Liver (tissue), 9 donors: ENCODE measurements around the gene BAG5. TPM values are rescaled to one million over a fixed set of nuclear protein-coding genes. Genes with fewer than 3 reads are reported as not detected.

Experiments used
- DNase-seq: peaks from one replicate; pipeline ENCODE4 v3.0.0-alpha.2; 2017; ENCODE audit warnings: low spot score
- H3K27ac ChIP-seq, 2 donors: one replicate each; pipeline ENCODE4 v1.7.0; 2013; ENCODE audit warnings: inconsistent platforms in 2 of 2, low read length in 2 of 2, control low read depth in 1 of 2, low read depth in 1 of 2, mild to moderate bottlenecking in 1 of 2
- H3K27me3 ChIP-seq, 4 donors: one replicate each; pipeline versions ENCODE4 v1.6.1 to v1.7.0; 2013; ENCODE audit warnings: low read length in 3 of 4, inconsistent platforms in 1 of 4, mild to moderate bottlenecking in 1 of 4, moderate library complexity in 1 of 4; ENCODE audit not compliant: control insufficient read depth in 4 of 4, insufficient read depth in 4 of 4
- H3K36me3 ChIP-seq, 4 donors: one replicate each; pipeline versions ENCODE4 v1.6.1 to v1.7.0; 2013; ENCODE audit warnings: low read length in 3 of 4, mild to moderate bottlenecking in 3 of 4, low read depth in 1 of 4, moderate library complexity in 1 of 4; ENCODE audit not compliant: control insufficient read depth in 4 of 4, insufficient read depth in 3 of 4
- H3K4me1 ChIP-seq, 4 donors: one replicate each; pipeline versions ENCODE4 v1.6.1 to v1.7.0; 2013; ENCODE audit warnings: low read length in 3 of 4, mild to moderate bottlenecking in 3 of 4, moderate library complexity in 1 of 4; ENCODE audit not compliant: control insufficient read depth in 4 of 4, insufficient read depth in 4 of 4
- H3K4me3 ChIP-seq, 3 donors: one replicate each; pipeline versions ENCODE4 v1.6.1 to v1.7.0; 2013; ENCODE audit warnings: low read length in 3 of 3, control low read depth in 1 of 3, low read depth in 1 of 3, mild to moderate bottlenecking in 1 of 3
- H3K9ac ChIP-seq, 2 donors: one replicate each; pipeline ENCODE4 v1.7.0; 2013; ENCODE audit warnings: low read length in 2 of 2, mild to moderate bottlenecking in 2 of 2, moderate library complexity in 2 of 2, control low read depth in 1 of 2, low read depth in 1 of 2
- H3K9me3 ChIP-seq, 4 donors: one replicate each; pipeline versions ENCODE4 v1.6.1 to v1.7.0; 2013; ENCODE audit warnings: low read length in 3 of 4; ENCODE audit not compliant: control insufficient read depth in 4 of 4
- EGR1 ChIP-seq, 2 donors: IDR thresholded peaks; 2 replicates each; pipeline ENCODE4 v1.6.1; 2016 to 2018; ENCODE audit warnings: antibody characterized with exemption in 2 of 2, low read depth in 2 of 2
- FOXA1 ChIP-seq: IDR thresholded peaks from 2 replicates; pipeline ENCODE4 v1.6.1; 2016; ENCODE audit warnings: antibody characterized with exemption
- GABPA ChIP-seq, 2 donors: IDR thresholded peaks in 1 of 2; conservative IDR thresholded peaks in 1 of 2; 2 replicates each; pipeline ENCODE4 v1.6.1; 2016; ENCODE audit warnings: antibody characterized with exemption in 2 of 2, mild to moderate bottlenecking in 1 of 2, moderate library complexity in 1 of 2
- HNF4A ChIP-seq, 2 donors: conservative IDR thresholded peaks; 2 replicates each; pipeline ENCODE4 v1.6.1; 2016; ENCODE audit warnings: antibody characterized with exemption in 2 of 2, mild to moderate bottlenecking in 2 of 2
- HNF4G ChIP-seq: IDR thresholded peaks from 2 replicates; pipeline ENCODE4 v1.6.1; 2016; ENCODE audit warnings: antibody characterized with exemption
- JUND ChIP-seq, 2 donors: IDR thresholded peaks; 2 replicates each; pipeline ENCODE4 v1.6.1; 2016; ENCODE audit warnings: antibody characterized with exemption in 2 of 2
- NR2F2 ChIP-seq: IDR thresholded peaks from 2 replicates; pipeline ENCODE4 v1.6.1; 2016; ENCODE audit warnings: antibody characterized with exemption
- RAD21 ChIP-seq, 2 donors: IDR thresholded peaks; 2 replicates each; pipeline ENCODE4 v1.6.1; 2016; ENCODE audit warnings: antibody characterized with exemption in 2 of 2, mild to moderate bottlenecking in 2 of 2
- REST ChIP-seq: IDR thresholded peaks from 2 replicates; pipeline ENCODE4 v1.6.1; 2016; ENCODE audit warnings: antibody characterized with exemption, mild to moderate bottlenecking
- SP1 ChIP-seq: IDR thresholded peaks from 2 replicates; pipeline ENCODE4 v1.6.1; 2018; ENCODE audit warnings: antibody characterized with exemption, mild to moderate bottlenecking
- TAF1 ChIP-seq: conservative IDR thresholded peaks from 2 replicates; pipeline ENCODE4 v1.6.1; 2016; ENCODE audit warnings: antibody characterized with exemption, mild to moderate bottlenecking
- YY1 ChIP-seq: IDR thresholded peaks from 2 replicates; pipeline ENCODE4 v1.6.1; 2016; ENCODE audit warnings: antibody characterized with exemption, mild to moderate bottlenecking
- ZBTB33 ChIP-seq: IDR thresholded peaks from 2 replicates; pipeline ENCODE4 v1.6.1; 2016; ENCODE audit warnings: antibody characterized with exemption
- WGBS: extraction: QIAGEN DNeasy Blood & Tissue Kit; methylation state at CpG from one replicate; pipeline ENCODE4 v1.1.7; 2013; 5-methylcytosine and 5-hydroxymethylcytosine counted together
- polyA plus RNA-seq, 2 donors: library from polyadenylated mRNA; stranded (reverse) in 1 of 2; unstranded in 1 of 2; fragments of 200-250 nt in 1 of 2; fragments of >200 nt in 1 of 2; fragmentation: Nextera tagmentation in 1 of 2; extraction: Ambion mirVana in 1 of 2; gene quantifications; one replicate each; pipeline versions ENCODE4 v1.2.1 to v1.2.3, GENCODE V29; 2013 to 2015
- total RNA-seq, 2 donors: library from RNA; depleted of rRNA; stranded (reverse); fragments of >200 nt; gene quantifications; one replicate each; pipeline ENCODE4 v1.2.3, GENCODE V29; 2014
- TF ChIP-seq, protein P1 (sequence below): IDR thresholded peaks from 2 replicates; pipeline ENCODE4 v1.6.1; 2016; ENCODE audit warnings: antibody characterized with exemption
- TF ChIP-seq, protein P2 (sequence below): fragments of 150-350 bp; IDR thresholded peaks from 2 replicates; pipeline ENCODE4 v1.5.1; 2017; ENCODE audit warnings: improper control_type of control experiment, low read depth, low read length; ENCODE audit not compliant: missing input control
- donor health status: healthy.
- donor health status: healthy.
- donor health status: healthy.
- donor health status: healthy.
- donor health status: healthy.

BAG5 gene
- total and polyA plus RNA-seq, 4 donors, result 5.4 to 12.5 (median 8.8) TPM

DNA sequence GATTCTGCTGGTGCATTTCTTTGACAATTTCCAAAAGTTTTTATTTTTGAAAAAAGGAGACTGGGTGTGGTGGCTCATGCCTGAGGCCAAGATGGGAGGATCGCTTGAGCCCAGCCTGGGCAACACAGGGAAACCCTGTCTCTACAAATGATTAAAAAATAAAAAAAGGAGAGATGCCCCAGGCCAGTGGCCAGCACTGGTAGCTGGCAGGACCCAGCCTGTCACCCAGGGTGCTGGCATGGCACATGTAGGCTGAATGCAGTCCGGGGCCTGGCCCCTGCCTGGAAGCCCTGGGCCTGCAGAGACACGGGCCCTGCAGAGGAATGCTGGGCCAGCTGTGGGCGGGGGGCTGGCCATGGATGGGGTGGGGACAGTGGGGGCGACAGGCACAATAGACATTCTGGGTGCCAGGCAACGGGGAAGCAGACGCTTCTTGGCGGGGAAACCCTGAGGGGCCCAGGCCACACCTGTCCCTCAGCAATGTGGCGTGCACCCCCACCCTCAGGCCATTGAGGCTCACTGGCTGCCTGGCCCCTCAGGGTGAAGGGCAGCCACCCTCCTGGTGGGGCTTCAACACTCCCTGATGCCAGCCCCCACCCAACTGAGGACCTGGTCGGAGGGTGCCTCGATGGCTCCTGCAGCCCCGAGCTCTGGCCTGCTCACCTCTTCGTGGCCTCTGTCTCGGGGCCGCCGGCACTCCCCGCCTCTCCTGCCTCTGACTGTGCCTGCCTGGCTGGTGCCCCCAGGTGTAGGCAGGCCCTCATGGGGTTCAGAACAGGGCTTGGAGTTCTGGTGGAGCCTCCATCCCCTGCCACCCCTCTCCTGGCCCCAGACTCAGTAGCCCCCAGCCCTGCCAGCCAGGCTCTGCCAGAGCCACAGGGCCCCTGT, 21.4 kb downstream of the BAG5 start:
- TF ChIP-seq TAF1 (no peak), HNF4A (conservative IDR thresholded peaks at IDR 0.05) (no peak), NR2F2 (no peak), EGR1 (IDR thresholded peaks at IDR 0.05; ENCODE audit: low read depth in 2 of 2) (no peak), ZBTB33 (no peak), GABPA (IDR thresholded peaks at IDR 0.05 in 1 of 2, conservative IDR thresholded peaks at IDR 0.05 in 1 of 2) (no peak)
- H3K27me3 ChIP-seq, result no peaks in the 10 kb centered on the region
- 75% methylated on average over 17 of the region's 17 CpGs for WGBS
- H3K4me1 ChIP-seq, result peaks cover 0 to 6% (median 0%) of the 10 kb centered on the region in 4 donors
- H3K9me3 ChIP-seq, result no peaks in the 10 kb centered on the region
- H3K36me3 ChIP-seq, result no peaks in the 10 kb centered on the region
- no peak overlapping the region for H3K4me3 ChIP-seq
- no peak overlapping the region for H3K27ac ChIP-seq
- no peak for DNase-seq
- H3K9ac ChIP-seq, result no peak overlapping the region

GRCh38 chr14:103539056-103539825, 23.2 kb downstream of the BAG5 start:
- H3K4me1 ChIP-seq, result peaks cover 0 to 6% (median 0%) of the 10 kb centered on the region in 4 donors
- H3K9me3 ChIP-seq, result no peaks in the 10 kb centered on the region
- H3K9ac ChIP-seq, result no peak overlapping the region
- no peaks in the 10 kb centered on the region for H3K27me3 ChIP-seq
- no peak overlapping the region for H3K4me3 ChIP-seq
- 62% methylated on average over 28 of the region's 28 CpGs for WGBS
- DNase-seq, result no peak
- TF ChIP-seq HNF4A (conservative IDR thresholded peaks at IDR 0.05) (no peak), REST (no peak), RAD21 (IDR thresholded peaks at IDR 0.05) (no peak), ZBTB33 (no peak), JUND (IDR thresholded peaks at IDR 0.05) (no peak), YY1 (no peak), SP1 (no peak), FOXA1 (no peak), TAF1 (no peak), HNF4G (no peak)
- TF ChIP-seq, protein P1, sequence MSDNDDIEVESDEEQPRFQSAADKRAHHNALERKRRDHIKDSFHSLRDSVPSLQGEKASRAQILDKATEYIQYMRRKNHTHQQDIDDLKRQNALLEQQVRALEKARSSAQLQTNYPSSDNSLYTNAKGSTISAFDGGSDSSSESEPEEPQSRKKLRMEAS, result no peak
- TF ChIP-seq, protein P2, sequence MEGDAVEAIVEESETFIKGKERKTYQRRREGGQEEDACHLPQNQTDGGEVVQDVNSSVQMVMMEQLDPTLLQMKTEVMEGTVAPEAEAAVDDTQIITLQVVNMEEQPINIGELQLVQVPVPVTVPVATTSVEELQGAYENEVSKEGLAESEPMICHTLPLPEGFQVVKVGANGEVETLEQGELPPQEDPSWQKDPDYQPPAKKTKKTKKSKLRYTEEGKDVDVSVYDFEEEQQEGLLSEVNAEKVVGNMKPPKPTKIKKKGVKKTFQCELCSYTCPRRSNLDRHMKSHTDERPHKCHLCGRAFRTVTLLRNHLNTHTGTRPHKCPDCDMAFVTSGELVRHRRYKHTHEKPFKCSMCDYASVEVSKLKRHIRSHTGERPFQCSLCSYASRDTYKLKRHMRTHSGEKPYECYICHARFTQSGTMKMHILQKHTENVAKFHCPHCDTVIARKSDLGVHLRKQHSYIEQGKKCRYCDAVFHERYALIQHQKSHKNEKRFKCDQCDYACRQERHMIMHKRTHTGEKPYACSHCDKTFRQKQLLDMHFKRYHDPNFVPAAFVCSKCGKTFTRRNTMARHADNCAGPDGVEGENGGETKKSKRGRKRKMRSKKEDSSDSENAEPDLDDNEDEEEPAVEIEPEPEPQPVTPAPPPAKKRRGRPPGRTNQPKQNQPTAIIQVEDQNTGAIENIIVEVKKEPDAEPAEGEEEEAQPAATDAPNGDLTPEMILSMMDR, result no peak
- H3K27ac ChIP-seq, result no peak overlapping the region
- peaks cover 0 to 13% (median 0%) of the 10 kb centered on the region in 4 donors for H3K36me3 ChIP-seq
